ENCODE data around the gene SPRR2A.
"Not testable (repeated sequence)": the region's sequence is repeated elsewhere in the genome, so short reads cannot be mapped to it uniquely, and the experiment has no call there.

- not testable (repeated sequence) for TF ChIP-seq POLR2A, CTCF (IDR thresholded peaks at IDR 0.05)
Observed at GRCh38 chr1:153021829-153022228, 35.5 kb downstream of the SPRR2A start.
